PC-3 (cell line): ENCODE data around the gene NDUFA7. TPM values are rescaled to one million over a fixed set of nuclear protein-coding genes. Genes with fewer than 3 reads are reported as not detected.

Experiments used
- ATAC-seq: fragments of 200-7000 bp; cut with Tn5 transposase; 2 replicates; pipeline ENCODE4 v1.9.1; 2020; ENCODE audit warnings: mild to moderate bottlenecking, moderate library complexity
- Bru-seq: library from RNA; stranded (reverse); fragments of 400-500 nt; gene quantifications from one replicate; lab custom pipeline; 2021; lab: Mats Ljungman, UMichigan
- BruChase-seq, 2 experiments: library from RNA; stranded (reverse); fragments of 400-500 nt; gene quantifications; one replicate each; lab custom pipeline; 2021; lab: Mats Ljungman, UMichigan
- BruUV-seq: library from RNA; stranded (reverse); fragments of 400-500 nt; replicated peaks from 2 replicates; lab custom pipeline; 2021; lab: Mats Ljungman, UMichigan
- CTCF ChIA-PET: fragments of 300-600 bp; sonication (Branson Sonifier 250); formaldehyde crosslinking; loops from one replicate; lab custom pipeline; 2022; ENCODE audit warnings: antibody characterized with exemption; lab: Charles Lee
- POLR2A ChIA-PET: fragments of 300-600 bp; sonication (Branson Sonifier 250); formaldehyde crosslinking; loops from one replicate; lab custom pipeline; 2022; ENCODE audit warnings: antibody characterized with exemption; ENCODE audit not compliant: unreplicated experiment; lab: Charles Lee
- DNase-seq: peaks from one replicate; pipeline ENCODE4 v3.0.0-alpha.2; 2015
- H2AFZ ChIP-seq: fragments of 300-600 bp; sonication (generic); 2 replicates; pipeline ENCODE4 v1.6.0; 2016; ENCODE audit warnings: antibody characterized with exemption, low read length
- H3F3A ChIP-seq: fragments of 300-600 bp; sonication (generic); one replicate; pipeline ENCODE4 v1.6.0; 2017; ENCODE audit warnings: antibody characterized with exemption, low read length, control low read depth, mild to moderate bottlenecking; ENCODE audit not compliant: unreplicated experiment
- H3K27ac ChIP-seq: fragments of 300-600 bp; sonication (generic); 2 replicates; pipeline ENCODE4 v1.5.1; 2016; ENCODE audit warnings: mild to moderate bottlenecking, low read length
- H3K27me3 ChIP-seq: fragments of 300-600 bp; sonication (generic); 2 replicates; pipeline ENCODE4 v1.6.1; 2016; ENCODE audit warnings: low read length, mixed read lengths
- H3K36me3 ChIP-seq: fragments of 300-600 bp; sonication (generic); 2 replicates; pipeline ENCODE4 v1.6.1; 2016; ENCODE audit warnings: low read depth, mixed run types, low read length, mixed read lengths
- H3K4me1 ChIP-seq: fragments of 300-600 bp; sonication (generic); 2 replicates; pipeline ENCODE4 v1.5.1; 2016; ENCODE audit warnings: low read length; ENCODE audit not compliant: insufficient read depth
- H3K4me2 ChIP-seq: fragments of 300-600 bp; sonication (generic); 2 replicates; pipeline ENCODE4 v1.6.0; 2016; ENCODE audit warnings: low read length
- H3K4me3 ChIP-seq: fragments of 300-600 bp; sonication (generic); 2 replicates; pipeline ENCODE4 v1.5.1; 2016; ENCODE audit warnings: mild to moderate bottlenecking, low read length, mixed read lengths
- H3K79me2 ChIP-seq: fragments of 300-600 bp; sonication (generic); 2 replicates; pipeline ENCODE4 v1.6.1; 2017; ENCODE audit warnings: low read length, mixed read lengths
- H3K9ac ChIP-seq: fragments of 300-600 bp; sonication (generic); 2 replicates; pipeline ENCODE4 v1.6.0; 2016; ENCODE audit warnings: mild to moderate bottlenecking, low read length
- H3K9me2 ChIP-seq: fragments of 300-600 bp; sonication (generic); replicated peaks from 2 replicates; pipeline ENCODE4 v1.6.1; 2016; ENCODE audit warnings: mixed run types, low read length, mixed read lengths
- H3K9me3 ChIP-seq: fragments of 300-600 bp; sonication (generic); 2 replicates; pipeline ENCODE4 v1.6.1; 2016; ENCODE audit warnings: low read length, mixed read lengths
- H4K20me1 ChIP-seq: fragments of 300-600 bp; sonication (generic); 2 replicates; pipeline ENCODE4 v1.6.1; 2016; ENCODE audit warnings: low read length, mixed read lengths
- EZH2 ChIP-seq: fragments of 300-600 bp; sonication (generic); IDR thresholded peaks from one replicate; pipeline ENCODE4 v1.6.1; 2017; ENCODE audit warnings: antibody characterized with exemption, mild to moderate bottlenecking, low read length; ENCODE audit not compliant: unreplicated experiment
- EZH2phosphoT487 ChIP-seq: fragments of 300-600 bp; sonication (generic); IDR thresholded peaks from 2 replicates; pipeline ENCODE4 v1.6.1; 2018; ENCODE audit warnings: mild to moderate bottlenecking, antibody characterized with exemption, low read length, borderline replicate concordance
- intact Hi-C: fragments of 100-400 bp; cut with micrococcal nuclease; formaldehyde crosslinking; loops from 2 replicates; pipeline ENCODE4 v1.9.0; 2023
- long read RNA-seq: library from polyadenylated mRNA; unstranded; transcript quantifications from one replicate; pipeline ENCODE4 v2.0.0, GENCODE V29; 2021; ENCODE audit not compliant: unreplicated experiment
- total RNA-seq: library from RNA; depleted of rRNA; stranded (reverse); fragments of >200 nt; gene quantifications from 2 replicates; pipeline ENCODE4 v1.2.3, GENCODE V29; 2014; rRNA removed
- TF ChIP-seq, protein P1 (sequence below): fragments of 300-600 bp; sonication (generic); conservative IDR thresholded peaks from 2 replicates; pipeline ENCODE4 v1.5.1; 2017; ENCODE audit warnings: antibody characterized with exemption, low read depth, mild to moderate bottlenecking, low read length

NDUFA7 gene
- total RNA-seq (98.5 and 144 TPM in 2 replicates), Bru-seq, nascent RNA (percentile 83 among the genes with signal in this experiment), BruChase-seq, experiment 1, labeled RNA remaining after a 6-hour chase (percentile 72 among the genes with signal in this experiment), BruChase-seq, experiment 2, labeled RNA remaining after a 2-hour chase (percentile 75 among the genes with signal in this experiment)
- long read RNA-seq, transcript NDUFA7-201 (4 exons, 601 nt), result major isoform, 55 of 74 reads
- long read RNA-seq, transcript NDUFA7-202 (5 exons, 569 nt), result minor isoform, 5 of 74 reads
- long read RNA-seq, partial matches to known transcripts, result 12 of 74 reads
- long read RNA-seq, other reads (novel, unspliced or antisense), result 1 of 74 reads

DNA sequence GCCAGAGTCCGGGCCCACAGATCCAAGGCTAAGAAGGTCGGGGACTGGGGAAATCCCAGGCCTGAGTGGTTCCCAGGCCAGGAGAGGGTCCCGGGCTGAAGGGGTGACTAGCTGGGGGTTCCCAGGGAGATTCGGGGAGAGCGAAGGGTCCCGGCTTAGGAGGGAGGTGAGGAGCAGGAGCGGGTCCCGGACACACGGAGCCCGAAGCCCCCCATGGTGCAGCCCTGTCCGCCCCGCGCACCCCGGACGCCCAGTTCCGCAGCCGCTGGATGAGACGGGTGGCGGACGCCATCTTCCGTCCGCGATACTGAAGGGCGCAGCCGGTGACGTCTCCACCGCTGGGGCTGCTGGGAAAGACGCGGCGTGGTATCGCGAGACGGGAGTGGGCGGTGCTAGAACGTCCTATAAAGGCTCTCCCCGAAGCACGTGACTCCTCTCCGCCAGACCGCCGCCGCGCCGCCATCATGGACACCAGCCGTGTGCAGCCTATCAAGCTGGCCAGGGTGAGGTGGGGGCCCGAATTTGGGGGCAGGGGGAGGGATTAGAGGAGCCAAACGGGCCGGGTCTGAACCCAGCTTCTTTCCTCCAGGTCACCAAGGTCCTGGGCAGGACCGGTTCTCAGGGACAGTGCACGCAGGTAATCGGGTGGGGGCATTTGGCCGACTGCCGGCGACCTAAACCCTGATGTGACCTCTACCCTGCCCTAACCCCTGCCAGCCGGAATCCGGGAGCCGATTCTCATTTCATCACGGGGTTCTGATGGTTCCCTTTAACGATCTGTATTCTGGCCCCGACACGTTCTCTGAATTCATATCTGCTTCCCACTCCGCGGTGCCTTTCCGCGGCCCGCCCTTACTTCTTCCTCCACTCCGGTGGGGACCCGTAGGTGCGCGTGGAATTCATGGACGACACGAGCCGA, at the start of gene NDUFA7, which contains the start of gene RPS28:
Gene NDUFA7 (minus strand): TSS at position 309 of the 919 bp plus-strand sequence. CDS start 17 bp downstream, at position 292.
Gene RPS28 (plus strand): TSS at position 430 of the 919 bp plus-strand sequence. CDS start 35 bp downstream, at position 465.
- TF ChIP-seq, protein P1, sequence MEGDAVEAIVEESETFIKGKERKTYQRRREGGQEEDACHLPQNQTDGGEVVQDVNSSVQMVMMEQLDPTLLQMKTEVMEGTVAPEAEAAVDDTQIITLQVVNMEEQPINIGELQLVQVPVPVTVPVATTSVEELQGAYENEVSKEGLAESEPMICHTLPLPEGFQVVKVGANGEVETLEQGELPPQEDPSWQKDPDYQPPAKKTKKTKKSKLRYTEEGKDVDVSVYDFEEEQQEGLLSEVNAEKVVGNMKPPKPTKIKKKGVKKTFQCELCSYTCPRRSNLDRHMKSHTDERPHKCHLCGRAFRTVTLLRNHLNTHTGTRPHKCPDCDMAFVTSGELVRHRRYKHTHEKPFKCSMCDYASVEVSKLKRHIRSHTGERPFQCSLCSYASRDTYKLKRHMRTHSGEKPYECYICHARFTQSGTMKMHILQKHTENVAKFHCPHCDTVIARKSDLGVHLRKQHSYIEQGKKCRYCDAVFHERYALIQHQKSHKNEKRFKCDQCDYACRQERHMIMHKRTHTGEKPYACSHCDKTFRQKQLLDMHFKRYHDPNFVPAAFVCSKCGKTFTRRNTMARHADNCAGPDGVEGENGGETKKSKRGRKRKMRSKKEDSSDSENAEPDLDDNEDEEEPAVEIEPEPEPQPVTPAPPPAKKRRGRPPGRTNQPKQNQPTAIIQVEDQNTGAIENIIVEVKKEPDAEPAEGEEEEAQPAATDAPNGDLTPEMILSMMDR, result peak; percentile 38; the same call in 1 of the 2 replicates
- TF ChIP-seq EZH2, result no peak
- intact Hi-C loops, result no loop called here

DNA sequence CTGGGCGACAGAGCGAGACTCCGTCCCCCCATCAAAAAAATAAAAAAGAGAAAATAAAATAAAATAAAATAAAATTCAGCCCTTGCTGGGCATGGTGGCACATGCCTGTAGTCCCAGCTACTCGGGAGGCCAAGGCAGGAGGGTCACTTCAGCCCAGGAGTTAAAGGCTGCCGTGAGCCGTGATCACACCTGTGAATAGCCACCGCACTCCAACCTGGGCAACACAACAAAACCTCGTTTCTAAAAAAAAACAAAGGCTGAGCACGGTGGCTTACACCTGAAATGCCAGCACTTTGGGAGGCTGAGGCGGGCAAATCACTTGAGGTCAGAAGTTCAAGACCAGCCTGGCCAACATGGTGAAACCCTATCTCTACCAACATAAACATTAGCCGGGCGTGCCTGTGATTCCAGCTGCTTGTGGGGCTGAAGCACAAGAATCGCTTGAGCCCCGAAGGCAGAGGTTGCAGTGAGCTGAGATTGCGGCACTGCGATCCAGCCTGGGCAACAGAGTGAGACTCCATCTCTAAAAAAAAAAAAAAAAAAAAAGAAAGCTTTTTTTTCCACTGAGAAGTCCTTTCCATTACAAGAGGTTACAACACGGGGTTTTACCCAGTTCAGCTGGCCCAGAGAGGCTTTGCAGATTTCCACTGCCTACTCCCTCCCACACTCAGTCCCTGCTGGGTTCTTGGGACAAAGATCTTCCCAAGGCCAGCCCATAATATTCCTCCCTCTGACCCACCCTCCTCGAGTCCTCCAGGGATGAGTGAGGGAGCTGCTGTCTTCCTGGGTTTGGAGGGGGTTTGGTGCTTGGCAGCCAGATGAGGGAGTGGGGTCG, 49.2 kb upstream of the NDUFA7 start:
- CTCF ChIA-PET, result no interaction called here
- no peaks in the 10 kb centered on the region for H4K20me1 ChIP-seq
- no peak overlapping the region for H2AFZ ChIP-seq
- H3K9ac ChIP-seq, result no peak overlapping the region
- no peaks in the 10 kb centered on the region for H3K36me3 ChIP-seq
- H3F3A ChIP-seq, result no peaks in the 10 kb centered on the region
- BruUV-seq, result no TSS peak
- POLR2A ChIA-PET, result no interaction called here
- no peaks in the 10 kb centered on the region for H3K9me2 ChIP-seq
- TF ChIP-seq EZH2, result no peak
- no peak for TF ChIP-seq EZH2phosphoT487
- TF ChIP-seq, protein P1, result no peak
- no peaks in the 10 kb centered on the region for H3K79me2 ChIP-seq
- no peaks in the 10 kb centered on the region for H3K27me3 ChIP-seq
- H3K9me3 ChIP-seq, result no peaks in the 10 kb centered on the region
- intact Hi-C loops, result no loop called here
- H3K27ac ChIP-seq, result no peak overlapping the region
- DNase-seq (no peak), ATAC-seq (no peak)
- H3K4me2 ChIP-seq, result no peak overlapping the region
- no peak overlapping the region for H3K4me3 ChIP-seq
- peaks cover 16% of the 10 kb centered on the region for H3K4me1 ChIP-seq

More for the DNA sequence above, at the start of gene NDUFA7, which contains the start of gene RPS28:
- Histone ChIP-seq H2AFZ (peak within 1 kb of the TSS; percentile 79), H3K27me3 (no peaks in the 10 kb centered on the region), H3K36me3 (peaks cover 21% of the 10 kb centered on the region), H3K4me2 (peak within 1 kb of the TSS; percentile 96), H3K9ac (peak within 1 kb of the TSS; percentile 99), H3K79me2 (peaks cover 43% of the 10 kb centered on the region), H3K27ac (peak within 1 kb of the TSS; percentile 63), H3F3A (no peaks in the 10 kb centered on the region), H3K9me2 (no peaks in the 10 kb centered on the region), H3K4me1 (peaks cover 19% of the 10 kb centered on the region), H4K20me1 (peaks cover 22% of the 10 kb centered on the region), H3K9me3 (no peaks in the 10 kb centered on the region), H3K4me3 (peak within 1 kb of the TSS; percentile 99)
- ATAC-seq, result peak; percentile 84
- DNase-seq, result peak; percentile 99
- BruUV-seq, result TSS peak; percentile 87
- POLR2A ChIA-PET, result interaction anchor here (0.6 kb wide), 1 partner anchor 19 kb away, joined by 14 read pairs; no protein-coding TSS in a partner anchor
- CTCF ChIA-PET, result no interaction called here
